SH-SY5Y (cell line): Measurements from ENCODE around the gene SNORC.

Experiments used
- GATA2 ChIP-seq: IDR thresholded peaks from 2 replicates; pipeline ENCODE4 v1.6.1; 2011; ENCODE audit warnings: mild to moderate bottlenecking, low read depth, low read length
- GATA3 ChIP-seq: IDR thresholded peaks from 2 replicates; pipeline ENCODE4 v1.6.1; 2011; ENCODE audit warnings: low read depth, mild to moderate bottlenecking, low read length, moderate library complexity

The SNORC gene

GRCh38 chr2:232870018-232870765 is at the start of gene SNORC:
TSS of gene SNORC (plus strand) at chr2:232870264. CDS start at chr2:232870342, 78 bp downstream.
- TF ChIP-seq GATA2 = no peak
- TF ChIP-seq GATA3 = no peak

- TF ChIP-seq GATA3 (no peak), GATA2 (no peak)
Measured at GRCh38 chr2:232829988-232830387, 40.1 kb upstream of the SNORC start.

GRCh38 chr2:232831496-232831895 is 38.6 kb upstream of the SNORC start:
- TF ChIP-seq GATA2 = no peak
- no peak for TF ChIP-seq GATA3

- TF ChIP-seq GATA3 (no peak), GATA2 (no peak)
Measured at GRCh38 chr2:232833830-232834229, 36.2 kb upstream of the SNORC start.

GRCh38 chr2:232835687-232836208 is 34.3 kb upstream of the SNORC start:
- TF ChIP-seq GATA2 (no peak), GATA3 (no peak)

GRCh38 chr2:232836934-232837333 is 33.1 kb upstream of the SNORC start:
- TF ChIP-seq GATA3 (no peak), GATA2 (no peak)

- TF ChIP-seq GATA2 (0 out of 2 replicates have a peak, but pooled peaks have one; percentile 8), GATA3 (no peak)
Measured at GRCh38 chr2:232838406-232838874, 31.6 kb upstream of the SNORC start.

- TF ChIP-seq GATA2 (no peak), GATA3 (no peak)
Measured at GRCh38 chr2:232839411-232840079, 30.5 kb upstream of the SNORC start.

- no peak for TF ChIP-seq GATA3
Measured at GRCh38 chr2:232842689-232843088, 27.4 kb upstream of the SNORC start.

- TF ChIP-seq GATA2 (no peak), GATA3 (no peak)
Measured at GRCh38 chr2:232843834-232844233, 26.2 kb upstream of the SNORC start.

GRCh38 chr2:232846055-232846454 is 24.0 kb upstream of the SNORC start:
- TF ChIP-seq GATA2 (no peak), GATA3 (no peak)

- TF ChIP-seq GATA3 (no peak), GATA2 (no peak)
Measured at GRCh38 chr2:232850039-232850438, 20.0 kb upstream of the SNORC start.

GRCh38 chr2:232852676-232853075 is 17.4 kb upstream of the SNORC start:
- no peak for TF ChIP-seq GATA3
- TF ChIP-seq GATA2 = no peak

- TF ChIP-seq GATA2 (no peak), GATA3 (no peak)
Measured at GRCh38 chr2:232854082-232854481, 16.0 kb upstream of the SNORC start.

GRCh38 chr2:232857158-232857563 is 12.9 kb upstream of the SNORC start:
- TF ChIP-seq GATA2 (no peak), GATA3 (no peak)
